Measurements from ENCODE around the gene HCN4.
A peak's percentile ranks its signal among the peaks of the same experiment; 100 is the strongest.
"Not testable (repeated sequence)": the region's sequence is repeated elsewhere in the genome, so short reads cannot be mapped to it uniquely, and the experiment has no call there.

The HCN4 gene

DNA sequence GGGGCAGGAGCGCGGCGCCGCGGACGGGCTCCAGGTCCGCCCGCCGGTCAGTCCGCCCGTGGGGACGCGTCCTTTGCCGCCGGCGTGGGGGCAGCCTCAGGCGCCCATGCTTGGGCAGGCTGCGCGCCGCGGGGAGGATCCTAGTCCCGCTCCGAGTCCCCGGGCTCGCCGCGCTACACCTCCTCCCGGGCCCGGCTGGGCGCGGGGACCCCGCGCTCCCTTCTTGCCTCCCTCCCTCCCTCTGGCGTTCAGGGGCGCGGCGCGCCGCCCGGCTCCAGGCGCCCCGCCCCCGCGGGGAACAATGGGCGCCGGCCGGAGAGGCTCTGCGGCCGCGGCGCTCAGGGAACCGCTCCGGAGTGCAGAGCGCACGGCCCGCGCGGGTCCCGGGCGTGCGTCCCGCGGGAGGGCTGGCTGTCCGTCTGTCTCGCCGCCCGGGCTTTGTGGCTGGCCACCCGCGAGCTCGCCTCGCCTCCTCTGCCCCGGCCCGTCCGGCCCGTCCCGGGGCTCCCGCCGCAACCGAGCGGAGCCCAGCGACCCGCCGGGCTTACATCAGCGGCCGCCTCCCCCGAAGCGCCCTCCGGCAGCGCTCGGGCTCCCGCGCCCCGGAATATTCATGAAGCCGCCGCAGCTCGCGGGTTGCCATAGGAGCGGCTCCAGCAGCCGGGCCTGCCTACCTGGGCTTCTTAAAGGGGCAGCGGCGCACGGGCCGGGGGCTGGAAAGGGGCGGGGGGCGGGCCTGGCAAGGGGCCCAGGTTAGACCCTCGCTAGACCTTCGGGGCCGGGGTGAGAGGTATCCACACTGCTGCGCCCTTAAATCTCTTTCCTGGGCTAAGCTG, at the start of gene HCN4:
Gene HCN4, minus strand, starts transcription at position 658 of the 836 bp plus-strand sequence. CDS start 688 bp downstream, outside the sequence.
- DNase-seq = peak; percentile 62

DNA sequence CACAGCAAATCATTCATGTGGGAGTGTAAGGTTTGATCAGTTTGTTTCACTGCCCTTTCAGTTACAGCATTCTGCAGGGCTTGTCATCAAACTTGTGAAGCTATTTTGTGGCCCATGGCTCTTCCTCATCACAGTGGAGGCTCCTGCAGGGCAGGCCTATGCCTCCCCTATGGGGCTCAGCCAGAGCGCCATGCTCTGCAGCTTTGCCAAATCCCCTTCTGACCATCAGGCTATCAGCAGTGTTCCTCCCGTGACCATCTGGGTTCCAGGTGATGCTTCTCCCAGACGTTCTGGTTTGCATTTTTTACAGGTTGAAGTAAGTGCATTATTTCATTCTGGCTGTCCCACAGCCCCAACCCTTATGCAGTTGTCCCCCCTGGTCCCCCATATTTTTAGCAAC, 46.1 kb upstream of the HCN4 start:
- no peak for DNase-seq

- no peak for DNase-seq
These were observed 34.4 kb upstream of the HCN4 start for GRCh38 chr15:73403171-73403570.

- DNase-seq = not testable (repeated sequence)
These were observed 31.5 kb upstream of the HCN4 start for GRCh38 chr15:73400222-73400621.

DNA sequence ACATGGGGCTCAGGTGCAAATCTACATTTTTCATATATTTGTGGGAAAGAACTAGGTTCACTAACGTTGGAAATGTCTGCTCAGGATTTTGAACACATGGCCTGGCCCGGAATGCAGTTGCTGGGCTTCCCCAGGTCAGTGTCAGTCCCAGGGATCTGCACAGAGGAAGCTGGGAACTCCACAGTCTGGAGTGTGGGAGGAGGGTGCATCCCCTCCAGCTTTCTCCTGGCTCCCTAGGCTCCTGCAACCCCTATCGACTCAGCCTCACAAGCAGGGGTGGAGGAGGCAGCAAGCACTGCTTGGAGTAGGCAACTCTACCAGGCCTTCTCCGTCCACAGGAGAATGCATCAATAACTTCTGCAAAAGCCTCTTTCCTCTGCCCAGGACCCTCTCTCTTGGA, 30.1 kb upstream of the HCN4 start:
- DNase-seq = no peak

DNA sequence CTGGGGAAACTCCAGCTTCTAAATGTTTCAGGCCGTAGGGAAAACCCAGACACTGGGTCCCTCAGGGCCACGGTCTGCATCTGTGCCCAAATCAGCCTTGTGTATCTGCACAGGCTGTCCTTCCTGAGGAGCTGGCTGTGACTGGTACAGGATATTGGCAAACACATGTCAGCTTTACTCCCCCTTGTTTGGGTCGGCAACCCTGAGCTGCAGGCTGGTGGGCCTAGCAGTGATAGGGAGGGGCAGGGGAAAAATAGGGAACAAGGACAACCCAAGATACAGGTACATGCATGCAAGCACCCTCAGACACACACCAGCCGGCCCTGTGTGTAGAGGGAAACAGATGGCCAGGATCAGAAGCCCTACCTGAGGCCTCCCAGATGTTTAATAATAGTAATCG, 28.7 kb upstream of the HCN4 start:
- DNase-seq = no peak

- DNase-seq = no peak
These were observed 26.9 kb upstream of the HCN4 start for GRCh38 chr15:73395671-73396070.

DNA sequence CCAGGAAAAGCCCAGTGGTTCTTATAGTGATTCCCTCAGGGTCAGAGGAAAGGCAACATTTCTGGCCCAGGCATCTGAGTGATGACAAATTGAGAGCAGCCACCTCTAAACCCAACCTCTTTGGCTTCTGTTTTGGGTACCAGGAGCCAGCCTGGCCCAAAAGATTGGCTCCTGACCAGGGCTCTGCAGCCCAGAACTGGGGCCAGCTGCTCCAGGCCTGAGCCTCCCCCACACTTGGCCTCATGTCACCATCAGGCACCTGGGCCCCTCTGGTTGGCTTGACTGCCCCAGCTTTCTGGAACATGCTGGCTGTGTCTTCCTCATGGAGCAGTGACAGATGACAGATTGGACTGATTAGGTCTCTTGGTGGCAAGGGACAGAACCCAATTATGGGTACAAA, 26.0 kb upstream of the HCN4 start:
- DNase-seq = no peak

DNA sequence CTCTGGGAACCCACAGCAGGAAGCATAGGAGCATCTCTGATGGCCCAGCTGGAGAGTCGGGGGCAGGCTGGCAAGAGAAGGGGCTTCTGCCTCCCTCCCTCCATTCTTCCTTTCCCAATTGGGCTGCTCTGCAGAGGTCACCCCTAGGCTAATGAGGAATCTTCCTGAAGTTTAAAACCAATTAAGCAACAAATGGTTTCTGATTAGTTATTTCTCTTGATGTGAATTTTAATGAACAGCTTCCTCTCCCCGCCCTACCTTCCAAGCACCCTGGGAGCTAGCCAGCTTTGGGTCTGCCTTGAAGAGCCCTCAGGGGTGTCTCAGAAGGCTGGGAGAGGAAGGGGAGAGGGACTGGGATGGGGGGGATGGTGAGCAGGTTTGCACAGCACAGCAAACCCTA, 24.6 kb upstream of the HCN4 start:
- no peak for DNase-seq

- DNase-seq = no peak
These were observed 23.3 kb upstream of the HCN4 start for GRCh38 chr15:73392025-73392424.

DNA sequence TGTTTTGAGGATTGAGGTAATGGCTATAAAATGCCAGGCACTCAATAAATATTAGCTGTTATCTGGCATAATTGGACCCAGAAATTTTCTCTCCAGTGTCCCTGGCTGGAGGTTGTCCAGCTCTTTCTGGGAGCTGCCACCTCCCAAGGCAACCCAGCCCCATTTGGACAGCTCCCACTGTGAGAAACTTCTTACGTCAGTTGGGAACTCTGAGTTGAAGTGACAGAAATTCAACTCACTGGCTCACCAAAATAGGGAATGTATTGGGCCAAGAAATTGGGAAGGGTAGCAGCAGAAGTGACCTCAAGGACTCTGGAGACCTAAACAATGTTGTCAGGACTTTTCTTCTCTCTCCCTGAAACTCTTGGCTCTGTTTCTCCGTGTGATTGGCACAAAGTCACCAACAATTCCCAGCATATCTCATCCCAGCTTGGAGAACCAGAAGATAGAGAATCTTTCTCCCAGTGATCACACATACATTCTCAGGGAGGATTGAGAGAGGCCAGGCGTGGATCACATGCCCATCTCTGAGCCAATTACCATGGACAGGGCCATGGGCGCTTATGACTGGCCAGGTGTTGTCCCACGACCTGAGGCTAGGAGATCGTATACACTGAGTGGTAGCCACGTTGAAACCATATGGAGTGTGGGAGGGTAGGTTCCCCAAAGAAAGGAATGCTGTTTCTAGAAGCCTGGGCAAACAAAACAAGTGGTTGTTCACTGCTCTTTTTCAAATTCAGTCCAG, 22.5 kb upstream of the HCN4 start:
- no peak for DNase-seq

DNA sequence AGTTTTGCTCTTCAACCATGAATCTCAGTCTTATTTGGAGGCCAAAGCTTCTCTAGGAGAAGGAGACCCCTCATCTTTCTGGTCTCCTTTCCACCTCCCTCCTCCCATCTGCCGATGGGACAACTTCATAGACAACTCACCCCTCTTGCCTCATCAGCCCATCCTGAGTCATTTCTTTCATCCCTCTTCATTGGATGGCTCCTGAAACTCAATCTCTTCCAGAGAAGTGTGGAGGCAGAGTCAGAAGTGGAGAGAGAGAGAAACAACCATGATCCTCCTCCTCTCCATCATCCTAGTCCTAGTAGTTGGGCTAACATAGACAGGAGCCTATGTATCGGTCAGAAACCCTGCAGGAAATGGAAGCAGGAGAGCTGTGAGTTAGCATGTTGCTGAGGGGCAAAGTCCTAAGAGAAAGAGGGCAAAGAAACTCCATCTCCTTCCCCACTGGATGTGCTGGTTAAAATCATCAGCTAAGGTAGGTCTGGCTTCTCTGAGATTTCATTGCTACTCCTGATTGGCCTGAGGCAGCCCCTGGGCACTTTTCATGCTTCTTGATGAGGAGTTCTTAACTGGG, 21.3 kb upstream of the HCN4 start:
- DNase-seq = no peak

DNA sequence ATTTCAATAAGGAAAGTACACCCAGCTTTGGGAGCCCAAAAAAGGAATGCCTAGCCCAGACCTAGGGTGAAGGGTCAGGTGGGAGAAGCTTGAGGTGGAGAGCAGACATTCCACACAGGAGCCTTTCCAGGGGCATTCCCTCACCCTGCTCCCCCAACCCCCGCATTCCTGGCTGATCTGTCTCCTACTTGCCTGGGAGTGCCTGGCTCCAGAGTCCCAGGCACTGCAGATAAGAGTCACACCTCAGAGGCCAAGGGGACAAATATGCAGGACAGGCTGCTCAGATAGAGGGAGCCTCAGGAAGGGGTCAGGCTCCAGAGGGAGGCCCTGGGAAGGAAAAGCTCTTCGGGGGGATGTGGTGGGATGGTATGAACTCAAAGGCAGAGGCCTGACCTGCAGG, 20.8 kb upstream of the HCN4 start:
- no peak for DNase-seq

- no peak for DNase-seq
These were observed 19.6 kb upstream of the HCN4 start for GRCh38 chr15:73388256-73388781.

DNA sequence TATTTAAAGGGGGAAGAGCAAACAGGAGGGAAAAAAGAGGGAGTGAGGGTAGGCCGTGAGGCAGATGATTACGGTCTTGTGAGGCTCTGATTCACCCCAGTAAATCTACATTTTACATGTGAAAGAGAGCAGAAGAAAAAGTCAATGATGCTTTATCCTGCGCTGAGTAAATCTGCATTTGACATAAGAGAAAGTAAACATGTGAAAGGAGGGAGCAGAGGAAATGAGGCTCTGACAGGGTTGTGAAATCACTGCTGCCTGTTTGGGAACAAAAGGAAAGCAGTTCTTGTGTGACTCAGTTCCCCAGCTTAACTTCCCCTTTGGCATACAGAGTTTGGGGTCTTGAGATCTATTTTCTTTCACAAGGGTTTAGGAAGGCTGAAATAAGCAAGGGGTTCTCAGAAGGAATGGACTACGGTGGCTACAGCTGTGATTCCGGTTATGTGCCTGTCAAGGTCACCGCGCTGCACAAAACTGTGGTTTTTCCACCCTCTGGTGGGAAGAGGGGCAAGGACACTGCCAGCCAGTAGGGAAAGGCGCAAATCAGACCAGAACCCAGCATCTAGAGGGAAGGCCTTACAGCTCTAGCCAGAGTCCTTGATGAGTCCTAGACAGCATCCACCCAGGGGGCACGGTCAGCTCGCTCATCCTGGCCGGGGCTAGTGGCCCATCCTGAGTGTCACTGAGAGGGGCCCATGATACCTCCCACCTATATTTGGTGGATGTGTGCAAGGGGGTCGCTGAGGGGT, 18.9 kb upstream of the HCN4 start:
- DNase-seq = no peak

- no peak for DNase-seq
These were observed 18.2 kb upstream of the HCN4 start for GRCh38 chr15:73386886-73387506.

DNA sequence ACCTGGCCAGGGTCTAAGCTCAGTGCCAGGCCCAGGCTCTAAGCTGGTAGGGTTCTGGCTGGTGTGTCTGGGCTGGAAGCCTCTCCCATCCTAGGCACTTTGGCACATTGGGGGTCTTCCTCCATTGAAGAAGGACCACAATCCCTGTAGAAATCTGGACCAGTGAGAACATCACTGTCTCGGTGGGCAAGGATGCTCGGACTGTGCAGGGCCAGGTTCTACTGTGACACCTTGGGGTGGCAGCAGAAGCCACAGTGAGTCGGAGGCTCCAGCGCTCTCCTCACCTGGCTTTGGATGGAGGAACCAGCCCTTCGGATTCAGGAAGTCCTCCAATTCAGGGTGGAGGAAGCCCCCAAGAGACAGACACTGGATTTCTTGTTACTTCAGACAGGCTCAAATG, 17.5 kb upstream of the HCN4 start:
- DNase-seq = no peak

- no peak for DNase-seq
These were observed 16.4 kb upstream of the HCN4 start for GRCh38 chr15:73385205-73385604.

GRCh38 chr15:73383310-73384189, 14.8 kb upstream of the HCN4 start:
- no peak for DNase-seq

GRCh38 chr15:73382115-73382514, 13.4 kb upstream of the HCN4 start:
- DNase-seq = no peak

GRCh38 chr15:73380661-73381060, 11.9 kb upstream of the HCN4 start:
- DNase-seq = no peak
